ENCODE data around the gene MYO5B.
A peak's percentile ranks its signal among the peaks of the same experiment; 100 is the strongest.

Gene MYO5B

GRCh38 chr18:49960376-49960775 lies 234.6 kb downstream of the MYO5B start:
- no peak for DNase-seq

GRCh38 chr18:49959176-49959575 lies 235.8 kb downstream of the MYO5B start:
- DNase-seq, result peak; percentile 29 to 30

- DNase-seq, result no peak
These were observed 239.7 kb downstream of the MYO5B start for GRCh38 chr18:49955263-49955662.

GRCh38 chr18:49953391-49953790 lies 241.6 kb downstream of the MYO5B start:
- DNase-seq, result no peak

DNA sequence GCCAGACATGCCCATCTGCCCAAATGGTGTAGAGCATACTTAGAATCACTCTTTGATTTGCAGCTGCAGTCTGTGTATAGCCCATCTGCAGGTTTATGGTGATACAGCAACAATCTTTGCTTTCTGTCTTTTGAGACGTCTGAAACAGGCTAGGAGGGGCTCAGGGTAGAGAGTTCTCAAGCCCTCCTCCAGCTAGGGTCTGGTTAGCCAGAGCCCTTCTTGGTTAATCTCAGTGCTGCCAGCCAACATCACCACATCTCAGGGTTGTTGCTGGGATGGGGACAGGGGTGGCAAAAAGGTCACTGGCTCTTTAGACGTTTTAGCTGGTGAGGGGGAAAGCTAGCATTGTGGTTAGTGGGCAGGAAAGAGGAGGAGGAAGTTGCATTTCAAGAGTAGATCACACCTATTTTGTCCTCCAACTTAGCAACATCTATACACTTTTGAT lies 245.0 kb downstream of the MYO5B start:
- no peak for DNase-seq

DNA sequence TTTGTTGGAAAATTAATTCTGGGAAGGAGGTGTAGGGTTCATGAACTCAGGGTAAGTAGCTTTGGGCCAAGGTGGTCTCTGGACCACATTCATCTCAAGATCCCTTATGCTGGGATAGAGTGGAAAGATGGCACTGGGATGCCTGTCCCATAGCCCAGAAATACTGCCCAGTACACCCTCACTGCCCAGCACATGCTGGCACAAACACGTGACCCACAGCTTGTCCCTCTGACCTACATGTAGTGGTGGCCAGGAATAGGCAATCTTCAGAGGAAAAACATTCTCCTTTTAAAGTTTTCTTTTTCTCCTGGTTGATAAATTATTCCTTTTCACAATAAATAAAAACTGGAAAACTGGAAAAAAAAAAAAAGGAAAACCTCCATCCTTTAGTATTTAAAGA lies 246.0 kb downstream of the MYO5B start:
- no peak for DNase-seq

GRCh38 chr18:49944663-49945062 lies 250.3 kb downstream of the MYO5B start:
- DNase-seq, result no peak

- DNase-seq, result no peak
These were observed 258.1 kb downstream of the MYO5B start for GRCh38 chr18:49936821-49937220.

DNA sequence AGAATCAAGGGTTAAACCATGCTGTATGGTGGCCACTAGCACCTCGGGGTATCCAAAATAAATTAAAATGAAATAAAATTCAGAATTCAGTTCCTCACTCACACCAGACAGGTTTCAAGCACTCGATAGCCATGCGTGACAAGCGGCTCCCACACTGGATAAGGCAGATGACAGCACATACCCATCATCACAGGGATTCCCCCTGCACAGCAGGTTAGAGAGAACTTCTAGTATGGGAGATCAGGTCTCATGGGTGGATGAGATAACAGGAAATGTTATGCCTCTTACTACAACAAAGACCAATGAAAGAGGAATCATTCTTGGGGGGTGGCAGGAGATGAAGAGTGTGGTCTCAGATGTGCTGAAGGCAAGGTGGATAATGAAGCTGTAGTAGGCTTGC lies 259.7 kb downstream of the MYO5B start:
- no peak for DNase-seq

GRCh38 chr18:49934457-49934856 lies 260.5 kb downstream of the MYO5B start:
- no peak for DNase-seq

DNA sequence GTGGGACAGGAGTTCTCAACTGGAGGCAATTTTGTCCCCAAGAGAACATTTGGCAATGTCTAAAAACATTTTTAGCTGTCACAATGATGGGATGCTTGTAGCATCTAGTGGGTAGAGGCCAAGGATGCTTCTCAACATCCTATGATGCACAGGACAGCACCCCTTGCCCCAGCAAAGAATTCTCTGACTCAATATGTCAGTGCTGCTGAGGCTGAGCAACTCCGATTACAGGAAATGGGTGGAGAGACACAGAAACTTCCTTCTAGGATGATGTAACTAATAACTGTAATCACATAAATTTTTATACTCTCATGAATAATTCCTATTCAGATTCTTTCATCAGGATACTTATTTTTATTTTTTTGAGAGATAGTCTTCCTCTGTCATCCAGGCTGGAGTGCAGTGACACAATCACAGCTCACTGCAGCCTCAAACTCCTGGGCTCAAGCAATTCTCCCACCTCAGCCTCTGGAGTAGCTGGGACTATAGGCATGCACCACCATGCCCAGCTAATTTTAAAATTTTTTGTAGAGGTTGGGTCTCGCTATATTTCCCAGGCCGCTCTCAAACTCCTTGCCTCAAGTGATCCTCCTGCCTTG lies 261.3 kb downstream of the MYO5B start:
- DNase-seq, result no peak

- DNase-seq, result no peak
These were observed 263.2 kb downstream of the MYO5B start for GRCh38 chr18:49931760-49932159.

GRCh38 chr18:49931179-49931578 lies 263.8 kb downstream of the MYO5B start:
- DNase-seq, result no peak

GRCh38 chr18:49926106-49926745 lies 268.7 kb downstream of the MYO5B start:
- DNase-seq, result no peak

DNA sequence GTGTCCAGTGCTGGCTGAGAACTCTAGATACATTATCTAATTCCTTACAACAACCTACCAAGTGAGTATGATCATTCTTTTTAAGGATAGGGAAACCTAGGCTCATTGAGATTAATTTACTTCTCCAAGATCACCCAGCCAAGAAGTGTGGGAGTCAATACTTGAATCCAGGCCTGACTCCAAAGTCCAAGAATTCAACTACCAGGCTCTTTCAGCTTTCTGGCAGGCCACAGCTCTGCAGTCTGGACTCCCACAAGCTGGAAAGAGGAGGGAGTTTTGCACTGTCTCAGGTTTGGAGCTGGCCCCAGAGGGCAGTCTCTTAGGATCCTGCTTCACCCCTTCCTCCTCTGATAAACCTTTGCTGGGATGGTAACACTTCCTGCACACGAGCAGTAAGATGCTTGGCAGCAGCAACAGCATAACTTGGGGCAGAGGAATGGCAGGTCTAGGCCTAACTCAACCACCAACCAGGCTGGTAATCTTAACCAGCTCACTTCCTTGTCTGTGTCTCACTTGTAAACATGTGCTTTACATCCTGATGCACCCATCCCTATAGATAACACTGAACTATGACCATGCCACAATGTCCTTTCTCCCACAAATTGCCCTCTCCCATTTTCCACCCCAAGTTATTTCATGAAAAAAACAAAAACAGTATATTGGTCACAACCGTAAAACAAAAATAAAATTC lies 270.5 kb downstream of the MYO5B start:
- DNase-seq, result no peak

- DNase-seq, result no peak
These were observed 272.7 kb downstream of the MYO5B start for GRCh38 chr18:49922228-49922627.

GRCh38 chr18:49921318-49921985 lies 273.5 kb downstream of the MYO5B start:
- no peak for DNase-seq

DNA sequence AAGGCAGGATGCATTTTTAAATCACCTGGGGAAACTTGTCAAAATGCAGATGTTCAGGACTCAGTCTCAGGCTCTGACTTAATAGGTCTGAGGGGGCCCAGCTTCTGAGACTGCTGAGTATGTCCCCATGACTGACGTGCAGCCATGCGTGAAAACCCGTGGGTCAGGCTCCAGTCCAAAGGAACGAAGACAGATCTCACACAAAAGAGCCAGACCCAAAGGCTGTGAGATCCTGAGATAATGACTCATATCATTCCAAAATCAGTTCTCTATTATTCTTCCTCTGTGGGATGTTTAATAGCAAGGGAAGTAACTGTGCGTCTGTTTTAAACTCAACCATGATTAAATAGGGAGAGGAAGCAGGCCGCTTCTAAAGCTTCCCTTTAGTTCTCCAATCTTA lies 274.2 kb downstream of the MYO5B start:
- DNase-seq, result no peak

DNA sequence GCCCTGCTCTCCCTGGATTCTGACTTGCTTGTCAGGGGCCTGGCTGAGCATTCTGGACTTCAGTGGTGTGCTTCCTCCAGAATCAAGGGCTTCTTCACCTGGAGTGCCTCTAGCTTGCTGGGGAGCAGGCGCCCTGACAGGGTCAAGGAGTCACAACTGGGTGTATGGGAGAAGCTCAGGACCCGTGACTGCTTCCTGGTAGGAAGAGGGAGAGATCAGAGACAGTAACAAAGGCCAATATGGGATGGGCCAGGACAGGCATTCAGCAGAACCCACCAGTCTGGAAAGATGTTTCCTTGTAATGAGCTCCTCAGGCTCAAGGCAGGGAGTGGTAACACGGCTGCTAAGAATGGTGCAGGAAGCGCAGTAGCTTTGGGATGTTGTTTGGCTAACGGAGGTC lies 277.2 kb downstream of the MYO5B start:
- DNase-seq, result no peak

DNA sequence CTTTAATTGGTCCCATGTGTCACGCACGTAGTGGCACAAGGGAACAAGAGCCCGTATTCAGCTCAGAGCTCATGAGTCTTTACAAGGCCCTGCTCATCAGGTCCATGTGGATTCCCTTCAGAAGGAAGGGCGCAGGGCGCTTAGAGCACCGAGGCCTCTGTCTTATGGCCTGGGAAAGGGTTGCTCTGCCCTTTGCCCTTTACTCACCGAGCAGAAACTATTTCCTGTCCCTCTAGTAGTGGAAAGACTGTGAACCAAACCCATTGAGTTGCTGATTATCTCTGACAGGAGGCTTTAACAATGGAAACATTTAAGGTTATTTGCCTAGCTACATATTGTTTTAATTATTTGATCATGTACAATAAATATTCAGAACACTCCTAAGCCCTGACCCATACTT lies 279.6 kb downstream of the MYO5B start:
- no peak for DNase-seq

DNA sequence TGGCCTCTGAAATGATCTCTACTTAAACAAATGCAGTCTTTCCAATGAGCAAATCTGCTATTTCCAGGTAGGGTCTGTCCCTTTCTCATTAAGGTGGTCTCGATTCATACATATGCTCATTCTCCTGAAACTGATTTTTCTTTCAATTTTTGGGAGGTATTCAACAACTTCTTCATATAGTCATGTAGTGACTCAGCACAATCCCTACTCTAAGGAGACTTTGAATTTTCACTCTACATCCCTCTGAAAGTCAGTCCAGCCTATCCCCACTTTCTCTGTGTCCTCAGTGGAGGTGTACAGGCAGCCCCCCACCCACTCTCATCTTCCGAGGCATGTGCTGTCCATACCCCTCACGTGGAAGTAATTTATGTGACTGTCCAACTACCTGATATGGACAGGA lies 281.7 kb downstream of the MYO5B start:
- no peak for DNase-seq

DNA sequence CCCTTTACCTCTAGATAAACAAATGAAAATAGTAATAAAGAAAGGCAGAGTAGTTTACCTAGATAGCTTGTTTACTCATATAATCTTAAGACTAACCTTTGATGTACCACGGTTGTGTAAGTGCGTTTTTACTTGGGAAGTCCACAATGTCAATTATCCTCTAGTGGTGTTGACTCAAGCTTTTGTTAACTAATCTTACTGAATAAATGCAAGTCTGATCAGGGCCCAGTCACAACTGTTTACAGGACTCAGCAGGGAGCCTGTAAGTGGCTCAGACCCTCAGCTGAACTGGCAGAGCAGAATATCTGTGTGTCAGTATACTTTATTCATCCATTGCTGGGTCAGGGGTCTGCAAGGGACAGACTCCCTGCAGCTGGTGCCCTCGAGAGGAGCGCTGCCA lies 283.5 kb downstream of the MYO5B start:
- DNase-seq, result no peak

DNA sequence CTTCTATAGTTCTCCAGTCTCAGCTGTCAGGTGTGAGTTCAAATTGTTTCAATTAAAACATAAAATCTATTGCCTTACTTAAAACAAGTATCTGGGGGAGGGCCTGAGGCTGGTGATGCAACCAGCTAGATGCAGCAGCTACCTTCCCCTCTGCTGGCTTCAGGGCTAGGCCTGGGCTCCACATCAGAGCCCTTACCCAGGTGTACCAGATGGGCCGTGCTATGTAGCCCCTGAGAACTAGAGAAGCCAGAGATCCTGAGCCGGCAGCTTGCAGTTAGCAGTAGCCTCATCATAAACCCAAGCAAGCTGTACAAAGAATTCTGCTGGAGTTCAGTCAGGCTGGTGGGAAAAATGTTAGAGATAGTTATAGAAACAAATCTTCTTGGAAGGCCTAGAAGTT lies 284.0 kb downstream of the MYO5B start:
- DNase-seq, result no peak

- DNase-seq, result no peak
These were observed 284.9 kb downstream of the MYO5B start for GRCh38 chr18:49910019-49910418.
